T-helper 1 cell (primary cell): ENCODE measurements around the gene MARS1.

Experiments
- DNase-seq, 5 donors: peaks; one replicate each; pipeline ENCODE4 v3.0.0-alpha.2; 2012 to 2020

The MARS1 gene

DNA sequence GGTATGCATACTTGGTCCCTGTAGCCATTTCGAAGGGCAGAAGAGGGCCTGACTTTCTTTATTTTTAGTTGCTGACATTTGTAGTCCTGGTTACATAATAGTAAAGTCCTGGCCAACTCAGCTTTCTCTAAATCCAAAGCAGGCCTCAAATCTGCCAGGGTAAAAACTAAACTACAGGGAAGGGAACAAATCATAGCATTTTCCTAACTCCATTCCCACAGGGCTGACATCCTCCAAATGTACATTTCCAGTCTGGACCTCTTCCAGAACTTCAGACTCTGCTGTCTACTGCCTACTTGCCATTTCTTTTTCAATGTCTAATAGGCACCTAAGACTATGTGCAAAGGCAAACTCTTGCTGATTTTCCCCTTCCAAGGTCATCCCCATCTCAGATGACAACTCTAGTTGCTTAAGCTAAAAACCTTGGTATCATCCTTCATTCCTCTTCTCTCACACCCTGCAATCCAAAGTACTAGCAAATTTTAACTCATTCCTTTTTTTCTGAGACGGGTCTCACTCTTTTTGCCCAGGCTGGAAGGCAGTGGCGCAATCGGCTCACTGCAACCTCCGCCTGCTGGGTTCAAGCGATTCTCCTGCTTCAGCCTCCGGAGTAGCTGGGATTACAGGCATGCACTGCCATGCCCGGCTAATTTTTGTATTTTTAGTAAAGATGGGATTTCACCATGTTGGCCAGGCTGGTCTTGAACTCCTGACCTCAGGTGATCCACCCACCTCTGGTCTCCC lies 30.5 kb downstream of the MARS1 start:
- no peak for DNase-seq

DNA sequence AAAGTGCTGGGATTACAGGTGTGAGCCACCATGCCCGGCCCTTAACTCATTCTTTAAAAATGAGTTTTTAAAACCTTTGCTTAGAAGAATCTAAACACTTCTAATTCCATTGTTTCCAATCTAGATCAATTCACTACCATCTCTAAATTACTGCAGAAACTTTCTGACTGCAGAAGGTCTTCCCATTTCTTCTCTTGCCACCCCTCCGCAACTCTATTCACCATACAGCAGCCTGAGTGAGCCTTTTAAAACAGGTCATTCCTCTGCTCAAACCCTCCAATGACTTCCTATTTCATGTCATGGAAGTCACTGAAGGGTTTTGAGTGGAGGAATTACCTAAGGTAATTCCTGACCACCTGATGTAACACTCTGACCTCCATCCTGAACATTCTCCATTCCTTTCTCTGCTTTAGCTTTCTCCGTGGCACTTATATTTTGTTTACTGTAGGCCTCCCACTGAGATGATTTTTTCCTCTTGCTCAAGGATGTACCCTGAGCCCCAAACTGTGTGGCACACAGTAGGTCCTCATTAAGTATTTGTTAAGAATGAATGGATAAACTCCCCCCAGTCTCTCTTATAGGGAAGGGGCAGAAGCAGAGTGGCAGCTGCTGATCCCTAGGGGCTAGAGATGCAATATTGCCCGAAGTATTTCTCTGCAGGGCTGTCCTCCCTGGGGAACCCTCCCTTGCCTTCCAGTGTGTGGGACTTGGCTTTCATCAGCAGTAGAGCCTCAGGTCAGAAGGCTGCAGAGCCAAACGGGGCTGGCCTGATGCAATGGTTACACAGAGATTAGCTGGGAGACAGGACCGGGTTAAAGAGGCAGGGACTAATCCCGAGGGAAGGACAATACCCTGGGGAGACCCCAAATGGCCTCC lies 31.3 kb downstream of the MARS1 start:
- no peak for DNase-seq

DNA sequence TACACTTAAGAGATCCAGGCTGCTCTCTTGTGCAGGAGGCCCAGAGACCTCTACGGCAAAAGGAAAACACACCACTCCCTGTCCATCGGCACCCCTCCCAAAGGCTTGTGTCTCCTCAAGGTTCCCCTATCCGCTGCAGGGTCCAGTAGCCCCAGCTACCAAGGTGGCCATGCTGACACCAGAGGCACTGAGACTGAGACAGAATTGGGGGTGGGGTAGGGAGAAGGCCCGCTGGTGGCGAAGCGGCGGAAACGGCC lies 31.9 kb downstream of the MARS1 start:
- no peak for DNase-seq

DNA sequence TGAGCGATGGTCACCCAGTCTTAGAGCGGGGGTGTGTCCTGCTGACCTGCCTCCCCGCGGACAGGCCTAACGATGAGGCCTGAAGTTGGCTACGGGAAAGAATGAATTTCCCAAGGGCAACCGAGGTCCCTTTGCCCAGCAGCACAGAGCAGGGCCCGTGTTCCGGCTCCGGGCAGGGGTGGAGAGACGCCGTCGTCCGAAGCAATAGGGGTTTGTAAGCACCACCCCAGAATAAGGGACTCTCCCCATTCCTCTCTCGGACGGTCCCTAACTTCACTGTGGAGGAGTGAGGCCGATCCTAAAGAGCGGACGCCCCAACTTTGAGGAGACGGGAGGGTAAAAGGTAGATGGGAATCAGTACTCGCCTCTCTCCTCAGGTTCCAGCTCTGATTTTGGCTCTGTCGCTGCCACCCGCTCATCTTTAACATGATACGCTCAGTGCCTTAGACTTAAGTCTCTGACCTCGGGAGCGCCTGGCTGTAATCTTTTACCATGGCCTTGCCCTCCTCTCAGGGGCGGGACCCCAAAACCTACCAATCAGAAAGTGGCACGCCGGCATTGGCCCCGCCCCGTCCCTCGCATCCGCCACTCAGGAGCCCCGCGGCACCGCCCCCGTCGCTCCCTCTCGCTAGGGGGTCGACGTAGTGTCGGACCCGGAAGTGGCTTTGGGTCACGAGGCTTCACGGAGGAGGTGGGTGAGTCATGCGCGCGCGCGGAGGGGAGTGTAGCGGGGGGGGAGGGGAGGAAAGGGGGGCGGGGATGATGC lies 32.4 kb downstream of the MARS1 start, which contains the start of gene DDIT3:
DDIT3 (minus strand) TSS at position 462 of the 766 bp plus-strand sequence. CDS start 3,108 bp downstream, outside the sequence.
- DNase-seq, result peak; percentile 99 to 100 (median 100)

DNA sequence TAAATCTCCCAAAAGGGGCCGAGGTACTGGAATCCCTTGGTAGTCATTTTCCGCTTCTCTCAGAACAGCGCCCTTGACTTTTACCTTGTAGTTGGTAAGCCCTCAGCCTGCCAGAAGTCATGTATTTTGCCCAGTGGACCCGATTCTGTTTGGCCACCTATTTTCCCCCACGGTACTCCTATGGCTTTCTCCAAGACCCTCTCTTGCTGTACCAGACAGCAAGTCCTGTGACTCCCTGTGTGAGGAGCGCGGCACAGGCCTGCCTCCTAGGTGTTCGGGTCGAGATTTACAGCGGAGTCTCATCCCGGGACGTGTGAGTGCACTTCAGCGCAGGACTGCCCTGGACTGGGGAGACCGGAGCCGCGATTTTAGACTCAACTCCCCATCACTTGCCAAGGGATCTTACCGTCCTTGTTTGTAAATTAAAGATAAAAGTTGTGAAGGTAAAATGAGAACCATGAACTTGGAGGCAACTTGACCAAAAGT lies 33.7 kb downstream of the MARS1 start:
- peak in 1 of 5 donors; percentile 18 for DNase-seq

DNA sequence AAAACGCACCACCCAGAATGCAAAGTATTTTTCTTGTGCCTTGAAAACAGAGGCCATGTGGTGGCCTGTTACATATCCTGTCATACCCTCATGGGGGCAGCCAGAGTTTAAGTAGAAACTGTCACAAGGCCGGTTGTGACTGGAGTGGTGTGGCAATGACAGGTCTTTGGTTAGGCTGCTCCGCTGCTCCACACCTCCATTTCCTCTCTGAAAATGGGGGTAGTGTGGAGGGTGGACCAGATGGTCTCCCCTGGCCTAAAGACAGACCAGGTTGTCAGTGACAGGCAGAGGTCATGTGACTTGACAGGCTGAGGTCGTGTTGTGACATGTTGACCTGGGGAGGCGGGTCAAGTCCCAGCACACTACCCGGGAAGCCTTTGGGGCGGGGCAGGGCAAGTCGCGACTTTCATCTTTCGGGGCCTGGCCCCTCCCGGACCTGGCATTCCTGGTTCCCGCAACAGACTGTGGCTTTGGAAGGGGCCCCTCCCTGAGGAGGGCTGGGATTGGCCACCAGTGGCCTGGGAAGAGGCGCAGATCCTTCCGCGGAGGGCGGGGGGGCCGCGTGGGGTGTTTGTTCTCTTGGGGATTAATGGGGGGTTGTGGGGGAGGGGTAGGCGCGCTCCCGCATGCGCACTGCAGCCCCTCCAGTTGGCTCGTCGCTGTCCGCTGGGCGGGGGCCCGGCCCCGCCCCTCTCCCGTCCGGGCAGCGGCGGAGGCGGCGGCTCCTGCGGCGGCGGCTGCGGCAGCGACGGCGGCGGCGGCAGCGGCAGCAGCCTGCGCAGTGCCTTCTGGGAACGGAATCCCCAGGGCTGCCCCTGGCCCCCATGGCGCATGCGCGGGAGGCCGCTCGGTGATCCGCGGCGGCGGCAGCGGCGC lies 34.4 kb downstream of the MARS1 start, which contains the start of gene MBD6:
MBD6 (plus strand) TSS at position 814 of the 876 bp plus-strand sequence. CDS start 1,480 bp downstream, outside the sequence.
- peak; percentile 83 to 94 (median 87) for DNase-seq

DNA sequence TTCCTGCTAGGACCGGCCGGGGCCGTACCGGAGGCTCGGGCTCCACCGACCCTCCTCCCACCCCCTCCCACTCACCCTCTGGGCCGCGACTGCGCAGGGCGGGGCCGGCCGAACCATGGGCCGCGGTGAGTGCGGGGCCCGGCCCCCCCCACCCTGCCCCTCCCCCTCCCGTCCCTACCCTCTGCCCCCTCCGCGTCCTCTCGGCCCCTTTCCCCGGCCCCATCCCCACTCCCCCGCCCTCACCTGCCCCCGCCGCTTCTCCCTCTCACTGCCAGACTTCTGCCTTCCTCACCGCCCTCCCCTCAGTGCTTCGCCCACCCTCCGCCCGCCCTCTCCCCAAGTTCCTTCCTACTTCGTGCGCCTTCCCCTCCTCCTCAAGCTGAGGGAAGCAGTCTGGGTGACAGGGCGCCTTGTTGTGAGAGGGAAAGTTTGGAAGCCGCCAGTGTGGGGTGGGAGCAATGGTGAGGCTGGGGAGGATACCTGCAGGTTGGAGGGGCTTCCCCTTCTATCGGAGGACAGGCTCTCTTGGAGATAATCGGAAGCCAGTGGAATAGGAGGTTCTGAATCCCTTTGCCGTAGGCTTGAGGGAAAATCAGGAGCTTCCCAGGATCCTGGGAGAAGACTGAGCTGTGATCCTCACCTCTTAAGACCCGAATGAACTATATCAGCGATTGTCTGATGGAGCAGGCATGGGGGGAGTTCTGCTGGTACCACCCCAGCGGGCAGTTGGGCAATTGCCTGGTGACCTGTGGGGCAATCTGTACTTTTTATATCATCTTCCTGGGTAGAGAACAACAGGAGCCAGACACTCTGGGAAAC lies 35.2 kb downstream of the MARS1 start:
- DNase-seq, result peak; percentile 38 to 59 (median 46)

DNA sequence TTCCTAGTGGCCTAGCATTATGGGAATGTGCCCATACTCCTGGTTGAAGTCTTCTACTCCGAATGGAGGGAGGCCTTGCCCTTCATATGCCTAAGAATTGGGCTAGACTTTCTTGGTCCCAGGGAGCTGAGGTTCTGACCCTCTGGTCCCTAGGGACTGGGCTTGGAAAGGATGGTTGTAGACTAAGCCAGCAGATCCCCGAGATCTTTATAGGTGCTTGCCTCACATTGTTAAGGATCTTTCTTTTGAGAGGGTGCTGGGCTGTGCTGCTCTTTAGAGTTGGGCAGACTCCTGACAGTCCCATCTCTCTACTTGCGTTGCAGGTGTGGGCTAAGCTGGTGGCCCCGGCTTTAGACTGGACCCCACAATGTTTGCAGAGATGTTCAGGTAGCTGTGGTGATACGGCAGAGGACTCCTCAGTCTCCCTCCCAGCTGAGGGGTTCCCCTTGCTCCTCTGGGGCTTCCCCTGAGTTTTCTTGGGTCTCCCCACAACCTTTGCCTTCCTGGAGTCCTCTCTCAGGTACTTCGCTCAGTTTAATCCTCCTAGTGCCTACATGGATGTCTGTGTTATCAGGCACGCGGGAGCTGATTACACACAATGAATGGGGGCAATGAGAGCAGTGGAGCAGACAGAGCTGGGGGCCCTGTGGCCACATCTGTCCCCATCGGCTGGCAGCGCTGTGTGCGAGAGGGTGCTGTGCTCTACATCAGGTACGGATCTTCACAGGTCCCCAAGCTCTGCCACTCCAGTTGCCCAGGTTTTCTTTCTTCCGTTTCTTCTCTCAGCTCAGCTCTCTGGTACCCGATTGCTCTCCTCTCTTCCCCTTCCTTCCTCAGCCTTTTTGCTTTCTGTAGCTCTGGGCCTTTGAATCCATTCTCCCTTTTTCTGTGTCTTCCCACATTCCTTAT lies 36.1 kb downstream of the MARS1 start:
- DNase-seq, result no peak

DNA sequence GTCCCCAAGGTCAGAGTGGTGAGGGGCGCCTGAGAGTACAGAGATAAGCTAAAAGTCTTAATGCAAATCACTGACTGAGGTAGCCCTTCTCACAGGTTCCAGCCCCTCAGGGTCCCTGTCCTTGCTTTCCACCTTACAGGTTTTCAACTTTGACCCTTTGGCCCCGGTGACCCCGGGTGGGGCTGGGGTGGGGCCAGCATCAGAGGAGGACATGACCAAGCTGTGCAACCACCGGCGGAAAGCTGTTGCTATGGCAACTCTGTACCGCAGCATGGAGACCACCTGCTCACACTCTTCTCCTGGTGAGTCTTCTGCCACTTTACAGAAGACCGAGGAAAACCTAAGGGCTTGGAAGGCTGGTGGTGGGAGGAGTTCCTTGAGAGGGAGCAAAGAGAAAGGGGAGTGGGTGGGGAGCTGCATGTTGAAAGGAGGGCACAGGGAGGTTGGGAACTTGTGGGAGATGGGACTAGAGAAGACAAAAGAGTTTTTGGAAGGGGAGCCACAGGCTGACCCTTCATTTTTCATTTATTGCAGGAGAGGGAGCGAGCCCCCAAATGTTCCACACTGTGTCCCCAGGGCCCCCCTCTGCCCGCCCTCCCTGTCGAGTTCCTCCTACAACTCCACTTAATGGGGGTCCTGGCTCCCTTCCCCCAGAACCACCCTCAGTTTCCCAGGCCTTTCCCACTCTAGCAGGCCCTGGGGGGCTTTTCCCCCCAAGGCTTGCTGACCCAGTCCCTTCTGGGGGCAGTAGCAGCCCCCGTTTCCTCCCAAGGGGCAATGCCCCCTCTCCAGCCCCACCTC lies 37.1 kb downstream of the MARS1 start:
- DNase-seq, result no peak

DNA sequence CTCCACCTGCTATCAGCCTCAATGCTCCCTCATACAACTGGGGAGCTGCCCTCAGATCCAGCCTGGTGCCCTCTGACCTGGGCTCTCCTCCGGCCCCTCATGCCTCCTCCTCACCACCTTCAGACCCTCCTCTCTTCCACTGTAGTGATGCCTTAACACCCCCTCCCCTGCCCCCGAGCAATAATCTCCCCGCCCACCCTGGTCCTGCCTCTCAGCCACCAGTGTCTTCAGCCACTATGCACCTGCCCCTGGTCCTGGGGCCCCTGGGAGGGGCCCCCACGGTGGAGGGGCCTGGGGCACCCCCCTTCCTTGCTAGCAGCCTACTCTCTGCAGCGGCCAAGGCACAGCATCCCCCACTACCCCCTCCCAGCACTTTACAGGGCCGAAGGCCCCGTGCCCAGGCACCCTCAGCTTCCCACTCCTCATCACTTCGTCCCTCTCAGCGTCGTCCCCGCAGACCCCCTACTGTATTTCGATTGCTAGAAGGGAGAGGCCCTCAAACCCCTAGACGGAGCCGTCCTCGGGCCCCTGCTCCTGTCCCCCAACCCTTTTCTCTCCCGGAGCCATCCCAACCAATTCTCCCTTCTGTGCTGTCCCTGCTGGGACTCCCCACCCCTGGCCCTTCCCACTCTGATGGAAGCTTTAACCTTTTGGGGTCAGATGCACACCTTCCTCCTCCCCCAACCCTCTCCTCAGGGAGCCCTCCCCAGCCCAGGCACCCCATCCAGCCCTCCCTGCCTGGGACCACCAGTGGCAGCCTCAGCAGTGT lies 37.9 kb downstream of the MARS1 start:
- no peak for DNase-seq

DNA sequence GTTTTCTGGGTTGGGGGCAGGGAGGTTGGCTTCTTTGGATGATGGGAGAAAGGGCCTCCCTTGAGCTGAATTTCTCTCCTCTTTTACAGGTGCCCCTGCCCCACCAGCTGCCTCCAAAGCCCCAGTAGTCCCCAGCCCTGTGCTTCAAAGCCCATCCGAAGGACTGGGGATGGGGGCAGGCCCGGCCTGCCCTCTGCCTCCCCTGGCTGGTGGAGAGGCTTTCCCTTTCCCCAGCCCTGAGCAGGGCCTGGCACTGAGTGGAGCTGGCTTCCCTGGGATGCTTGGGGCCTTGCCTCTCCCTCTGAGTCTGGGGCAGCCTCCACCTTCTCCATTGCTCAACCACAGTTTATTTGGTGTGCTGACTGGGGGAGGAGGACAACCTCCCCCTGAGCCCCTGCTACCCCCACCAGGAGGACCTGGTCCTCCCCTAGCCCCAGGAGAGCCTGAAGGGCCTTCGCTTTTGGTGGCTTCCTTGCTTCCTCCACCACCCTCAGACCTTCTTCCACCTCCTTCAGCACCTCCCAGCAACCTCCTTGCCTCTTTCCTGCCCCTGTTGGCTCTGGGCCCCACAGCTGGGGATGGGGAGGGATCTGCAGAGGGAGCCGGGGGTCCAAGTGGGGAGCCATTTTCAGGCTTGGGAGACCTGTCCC lies 38.7 kb downstream of the MARS1 start:
- no peak for DNase-seq

DNA sequence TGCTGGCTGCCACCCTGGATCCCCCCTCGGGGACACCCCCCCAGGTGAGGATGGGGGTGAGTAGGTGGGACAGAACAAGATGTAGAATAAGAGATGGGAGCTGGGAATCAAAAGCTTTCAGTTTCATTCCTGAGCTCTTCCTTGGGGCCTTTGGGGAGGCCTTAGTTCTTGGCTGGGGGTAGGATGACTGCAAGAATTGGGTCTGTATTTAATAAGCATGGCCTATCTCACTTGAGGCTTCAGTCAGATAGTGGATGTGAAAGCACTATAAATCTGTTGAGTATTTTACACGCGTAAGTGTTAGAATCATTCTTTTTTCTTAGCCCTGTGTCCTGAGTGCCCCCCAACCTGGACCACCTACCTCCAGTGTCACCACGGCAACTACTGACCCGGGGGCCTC lies 39.3 kb downstream of the MARS1 start:
- DNase-seq, result no peak

DNA sequence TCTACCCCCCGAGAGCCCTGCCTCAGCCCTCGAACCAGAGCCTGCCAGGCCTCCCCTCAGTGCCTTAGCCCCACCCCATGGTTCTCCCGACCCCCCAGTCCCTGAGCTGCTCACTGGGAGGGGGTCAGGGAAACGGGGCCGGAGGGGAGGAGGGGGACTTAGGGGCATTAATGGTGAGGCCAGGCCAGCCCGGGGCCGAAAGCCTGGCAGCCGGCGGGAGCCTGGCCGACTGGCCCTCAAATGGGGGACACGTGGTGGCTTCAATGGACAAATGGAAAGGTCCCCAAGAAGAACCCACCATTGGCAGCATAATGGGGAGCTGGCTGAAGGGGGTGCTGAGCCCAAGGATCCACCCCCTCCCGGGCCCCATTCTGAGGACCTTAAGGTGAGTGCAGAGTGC lies 40.3 kb downstream of the MARS1 start:
- DNase-seq, result no peak

DNA sequence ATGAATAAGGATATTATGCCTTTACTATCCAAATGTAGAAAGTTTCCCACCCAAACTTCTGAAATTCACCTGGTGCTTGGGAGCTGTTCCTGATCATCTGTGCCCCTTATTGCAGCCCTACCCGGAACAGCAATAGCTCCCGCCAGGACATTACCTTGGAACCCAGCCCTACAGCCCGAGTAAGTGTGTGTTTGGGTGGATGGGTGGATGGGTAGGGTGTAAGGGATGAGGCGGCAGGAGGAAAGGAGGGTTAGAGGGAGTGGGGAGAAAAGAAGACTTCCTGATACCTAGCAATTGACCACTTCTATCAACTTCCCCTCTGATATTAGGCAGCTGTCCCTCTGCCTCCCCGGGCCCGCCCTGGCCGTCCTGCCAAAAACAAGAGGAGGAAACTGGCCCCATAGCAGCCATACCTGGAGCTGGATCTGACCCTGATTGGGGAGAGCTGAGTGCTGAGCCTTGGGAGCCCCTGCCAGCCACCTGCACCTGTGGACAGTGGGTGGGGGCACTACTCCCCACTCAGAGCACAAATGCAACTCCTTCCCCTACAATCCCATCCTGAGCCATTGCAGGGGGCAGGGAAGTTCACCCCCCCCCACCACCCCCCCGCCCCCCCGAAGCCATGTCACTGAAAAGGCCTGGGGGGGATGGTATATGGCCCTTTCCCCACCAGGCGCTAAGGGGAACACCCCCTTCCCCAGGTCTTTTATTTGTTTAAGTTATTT lies 41.1 kb downstream of the MARS1 start:
- DNase-seq, result no peak

DNA sequence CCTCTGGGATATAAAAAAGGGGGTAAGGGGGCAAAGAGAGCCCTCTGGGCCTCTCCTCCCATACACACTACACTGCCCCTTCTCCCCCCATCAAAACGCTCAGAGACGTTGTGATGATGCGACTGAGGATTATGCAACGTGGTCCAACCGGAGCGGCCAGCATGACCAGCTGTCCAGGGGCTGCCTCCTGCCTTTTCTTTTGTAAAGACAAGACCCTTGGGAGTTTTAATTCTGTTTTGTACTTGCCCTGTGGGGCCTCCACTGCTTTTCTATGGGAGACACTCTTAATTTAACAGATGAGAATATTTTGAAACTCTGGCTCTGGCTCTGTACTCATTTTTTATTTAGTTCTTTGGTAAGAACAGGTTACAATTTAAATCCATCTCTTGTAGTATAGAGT lies 42.0 kb downstream of the MARS1 start:
- no peak for DNase-seq

DNA sequence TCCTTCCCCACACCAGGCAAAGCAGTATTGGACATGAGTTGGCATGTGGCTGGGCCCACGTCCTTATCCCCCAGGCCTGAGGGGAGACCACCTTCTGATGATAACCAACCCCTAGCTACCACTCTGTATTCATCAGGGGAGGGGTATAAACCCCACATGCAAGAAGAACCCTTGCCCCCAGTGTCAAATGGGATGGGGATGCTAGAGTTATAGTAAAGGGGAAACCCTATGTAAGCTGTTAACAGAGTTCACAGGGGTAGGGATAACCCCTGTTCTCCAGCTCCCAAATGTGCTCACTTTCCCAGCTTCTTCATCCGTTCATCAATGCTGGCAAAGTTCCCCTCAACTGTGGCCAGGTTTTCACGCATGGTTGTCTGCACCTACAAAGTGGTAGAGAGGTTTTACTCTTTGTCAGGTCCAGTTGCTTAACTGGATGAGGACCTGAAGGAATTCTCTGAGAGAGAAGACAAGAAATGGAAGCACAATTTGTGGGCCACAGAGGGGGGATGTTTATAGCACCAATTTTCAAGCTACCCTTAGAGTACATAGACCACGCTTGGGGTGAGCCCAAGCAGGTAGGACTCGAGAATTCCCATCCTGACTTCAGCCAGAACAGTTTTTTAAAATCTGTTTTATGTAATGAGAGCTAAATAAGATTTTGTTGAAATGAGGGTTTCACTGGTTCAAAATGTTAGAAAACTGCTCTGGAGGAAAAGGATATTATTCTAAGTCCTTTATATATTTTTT lies 42.7 kb downstream of the MARS1 start:
- DNase-seq, result no peak
